PFSK-1 (cell line): ENCODE results near the gene KEAP1.

Source experiments
- POLR2AphosphoS5 ChIP-seq: IDR thresholded peaks from 2 replicates; pipeline ENCODE4 v1.6.1; 2012; ENCODE audit warnings: low read depth, mild to moderate bottlenecking, control low read depth, low read length, moderate library complexity
- REST ChIP-seq, 2 experiments: IDR thresholded peaks; 2 replicates each; pipeline versions ENCODE4 v1.6.1 to v1.8.0; 2011 to 2012; ENCODE audit warnings: low read depth in 2 of 2, low read length in 2 of 2, control low read depth in 1 of 2, inconsistent platforms in 1 of 2, mild to moderate bottlenecking in 1 of 2, moderate library complexity in 1 of 2; ENCODE audit not compliant: insufficient read depth in 1 of 2
- TAF1 ChIP-seq: IDR thresholded peaks from 2 replicates; pipeline ENCODE4 v1.6.1; 2012; ENCODE audit warnings: low read length, control low read depth, borderline replicate concordance; ENCODE audit not compliant: insufficient read depth

GRCh38 chr19:10513223-10513622 is 10.1 kb upstream of the KEAP1 start:
- TF ChIP-seq POLR2AphosphoS5 (no peak), TAF1 (no peak), REST (IDR thresholded peaks at IDR 0.05; ENCODE audit: insufficient read depth in 1 of 2, low read depth in 2 of 2, low read length in 2 of 2) (no peak)
